NB4 (cell line): Measurements from ENCODE around the gene SCN1B.
A peak's percentile ranks its signal among the peaks of the same experiment; 100 is the strongest.
"Not testable (repeated sequence)": the region's sequence is repeated elsewhere in the genome, so short reads cannot be mapped to it uniquely, and the experiment has no call there.

Experiments used
- DNase-seq: peaks from one replicate; pipeline ENCODE4 v3.0.0; 2010; ENCODE audit warnings: low read depth
- H3K4me3 ChIP-seq: one replicate; pipeline ENCODE4 v1.5.1; 2011; ENCODE audit warnings: mild to moderate bottlenecking, low read depth, low read length, moderate library complexity
- MYC ChIP-seq: IDR thresholded peaks from 2 replicates; pipeline ENCODE4 v1.6.1; 2011; ENCODE audit warnings: low read depth, low read length
- POLR2A ChIP-seq: IDR thresholded peaks from 2 replicates; pipeline ENCODE4 v1.6.1; 2011; ENCODE audit warnings: mild to moderate bottlenecking; ENCODE audit not compliant: insufficient read length; ENCODE audit errors: extremely low read depth
- TF ChIP-seq, protein P1 (sequence below): IDR thresholded peaks from 2 replicates; pipeline ENCODE4 v1.6.1; 2011; ENCODE audit warnings: low read depth, low read length
- TF ChIP-seq, protein P2 (sequence below): IDR thresholded peaks from one replicate; pipeline ENCODE4 v1.5.1; 2012; ENCODE audit warnings: low read depth, low read length

Gene SCN1B

GRCh38 chr19:34994643-34995541 lies 35.4 kb upstream of the SCN1B start:
- TF ChIP-seq MYC = no peak
- TF ChIP-seq, protein P1, sequence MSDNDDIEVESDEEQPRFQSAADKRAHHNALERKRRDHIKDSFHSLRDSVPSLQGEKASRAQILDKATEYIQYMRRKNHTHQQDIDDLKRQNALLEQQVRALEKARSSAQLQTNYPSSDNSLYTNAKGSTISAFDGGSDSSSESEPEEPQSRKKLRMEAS = no peak
- TF ChIP-seq, protein P2, sequence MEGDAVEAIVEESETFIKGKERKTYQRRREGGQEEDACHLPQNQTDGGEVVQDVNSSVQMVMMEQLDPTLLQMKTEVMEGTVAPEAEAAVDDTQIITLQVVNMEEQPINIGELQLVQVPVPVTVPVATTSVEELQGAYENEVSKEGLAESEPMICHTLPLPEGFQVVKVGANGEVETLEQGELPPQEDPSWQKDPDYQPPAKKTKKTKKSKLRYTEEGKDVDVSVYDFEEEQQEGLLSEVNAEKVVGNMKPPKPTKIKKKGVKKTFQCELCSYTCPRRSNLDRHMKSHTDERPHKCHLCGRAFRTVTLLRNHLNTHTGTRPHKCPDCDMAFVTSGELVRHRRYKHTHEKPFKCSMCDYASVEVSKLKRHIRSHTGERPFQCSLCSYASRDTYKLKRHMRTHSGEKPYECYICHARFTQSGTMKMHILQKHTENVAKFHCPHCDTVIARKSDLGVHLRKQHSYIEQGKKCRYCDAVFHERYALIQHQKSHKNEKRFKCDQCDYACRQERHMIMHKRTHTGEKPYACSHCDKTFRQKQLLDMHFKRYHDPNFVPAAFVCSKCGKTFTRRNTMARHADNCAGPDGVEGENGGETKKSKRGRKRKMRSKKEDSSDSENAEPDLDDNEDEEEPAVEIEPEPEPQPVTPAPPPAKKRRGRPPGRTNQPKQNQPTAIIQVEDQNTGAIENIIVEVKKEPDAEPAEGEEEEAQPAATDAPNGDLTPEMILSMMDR = no peak
- H3K4me3 ChIP-seq = no peak overlapping the region

DNA sequence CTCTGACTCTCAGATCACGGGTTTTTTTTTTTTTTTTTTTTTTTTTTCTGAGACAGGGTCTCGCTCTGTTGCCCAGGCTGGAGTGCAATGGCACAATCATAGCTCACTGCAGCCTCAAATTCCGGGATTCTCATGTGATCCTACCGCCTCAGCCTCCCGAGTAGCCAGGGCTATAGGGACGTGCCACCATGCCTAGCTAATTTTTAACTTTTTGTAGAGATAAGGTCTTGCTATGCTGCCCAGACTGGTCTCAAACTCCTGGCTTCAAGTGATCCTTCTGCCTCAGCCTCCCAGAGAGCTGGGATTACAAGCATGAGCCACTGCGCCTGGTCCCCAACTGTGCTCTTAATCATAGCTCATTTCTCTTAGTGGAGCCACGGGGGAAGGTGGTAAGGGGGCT lies 34.7 kb upstream of the SCN1B start:
- DNase-seq = no peak
- TF ChIP-seq MYC = no peak
- TF ChIP-seq, protein P1 = no peak
- TF ChIP-seq, protein P2 = no peak
- TF ChIP-seq POLR2A = no peak
- no peak overlapping the region for H3K4me3 ChIP-seq

More at GRCh38 chr19:34994643-34995541, 35.4 kb upstream of the SCN1B start:
- DNase-seq = no peak

DNA sequence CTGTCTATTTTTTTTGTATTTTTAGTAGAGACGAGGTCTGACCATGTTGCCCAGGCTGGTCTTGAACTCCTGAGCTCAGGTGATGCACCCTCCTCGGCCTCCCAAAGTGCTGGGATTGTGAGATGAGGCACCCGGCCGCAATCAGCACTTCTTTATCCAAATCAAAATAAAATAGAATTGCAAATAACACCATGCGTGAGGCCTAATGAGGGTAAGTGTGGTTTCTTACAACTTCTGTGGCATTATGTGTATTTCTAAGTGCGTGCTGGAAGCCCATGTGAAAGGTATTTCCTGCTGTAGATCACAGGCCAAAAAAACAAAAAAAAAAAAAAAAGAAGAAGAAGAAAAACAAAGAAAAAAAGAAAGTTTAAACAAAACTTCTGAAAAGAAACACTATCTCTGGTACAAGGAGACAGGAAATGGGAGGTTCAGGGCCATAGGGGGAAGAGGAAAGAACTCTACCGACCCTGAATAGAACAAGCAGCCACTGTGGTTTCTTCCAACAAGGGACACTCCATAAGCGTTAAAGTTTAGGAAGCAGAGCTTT lies 33.1 kb upstream of the SCN1B start:
- peak; percentile 23 for DNase-seq
- TF ChIP-seq MYC (no peak), POLR2A (no peak)
- TF ChIP-seq, protein P2 = no peak
- H3K4me3 ChIP-seq = no peak overlapping the region

GRCh38 chr19:34998224-34998623 lies 32.0 kb upstream of the SCN1B start:
- H3K4me3 ChIP-seq = not testable (repeated sequence)

DNA sequence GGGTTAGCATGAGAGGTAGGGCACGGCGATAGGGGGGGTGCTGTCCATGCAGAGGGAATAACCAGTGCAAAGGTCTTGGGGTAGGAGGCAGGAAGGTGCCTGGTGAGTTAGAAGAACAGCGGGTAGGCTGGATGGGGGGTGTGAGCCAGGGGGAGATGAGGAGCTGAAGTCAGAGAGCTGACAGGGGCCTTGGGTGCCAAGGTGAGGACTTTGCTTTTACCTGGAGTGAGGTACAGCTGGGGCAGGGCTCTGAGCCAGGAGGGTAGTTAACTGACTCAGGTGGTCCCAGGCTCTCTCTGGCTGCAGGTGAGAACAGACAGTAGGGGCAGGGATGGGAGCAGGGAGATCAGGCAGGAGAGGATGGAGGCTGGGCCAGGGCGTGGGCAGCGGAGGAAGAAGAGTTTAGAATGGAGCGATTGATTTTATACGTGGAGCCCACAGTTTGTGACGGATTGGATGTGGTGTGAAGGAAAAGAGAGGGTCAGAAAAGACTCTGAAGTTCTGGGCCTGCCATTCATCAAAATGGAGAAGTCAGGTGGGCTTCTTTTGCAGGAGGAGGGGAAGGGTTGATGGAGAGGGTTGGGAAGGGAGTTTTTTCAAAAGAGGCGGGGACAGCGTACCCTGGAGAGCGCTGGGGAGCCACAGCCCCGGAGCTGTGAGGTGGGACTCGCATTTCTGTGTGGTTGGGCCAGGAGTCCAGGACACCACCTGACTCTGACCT lies 31.3 kb upstream of the SCN1B start:
- TF ChIP-seq MYC (no peak), POLR2A (no peak)
- TF ChIP-seq, protein P1 = no peak
- TF ChIP-seq, protein P2 = no peak
- no peak for DNase-seq
- no peak overlapping the region for H3K4me3 ChIP-seq

More at GRCh38 chr19:34998224-34998623, 32.0 kb upstream of the SCN1B start:
- DNase-seq = not testable (repeated sequence)
